ENCODE results near the gene FKBP2. TPM values are rescaled to one million over a fixed set of nuclear protein-coding genes. Genes with fewer than 3 reads are reported as not detected.
A peak's percentile ranks its signal among the peaks of the same experiment; 100 is the strongest.

FKBP2 gene
- polyA plus RNA-seq (2011; rRNA removed) (65.6 and 76.2 TPM in 2 replicates), polyA minus RNA-seq (2011; rRNA and poly(A)+ RNA removed) (30.6 and 45.1 TPM in 2 replicates)

DNA sequence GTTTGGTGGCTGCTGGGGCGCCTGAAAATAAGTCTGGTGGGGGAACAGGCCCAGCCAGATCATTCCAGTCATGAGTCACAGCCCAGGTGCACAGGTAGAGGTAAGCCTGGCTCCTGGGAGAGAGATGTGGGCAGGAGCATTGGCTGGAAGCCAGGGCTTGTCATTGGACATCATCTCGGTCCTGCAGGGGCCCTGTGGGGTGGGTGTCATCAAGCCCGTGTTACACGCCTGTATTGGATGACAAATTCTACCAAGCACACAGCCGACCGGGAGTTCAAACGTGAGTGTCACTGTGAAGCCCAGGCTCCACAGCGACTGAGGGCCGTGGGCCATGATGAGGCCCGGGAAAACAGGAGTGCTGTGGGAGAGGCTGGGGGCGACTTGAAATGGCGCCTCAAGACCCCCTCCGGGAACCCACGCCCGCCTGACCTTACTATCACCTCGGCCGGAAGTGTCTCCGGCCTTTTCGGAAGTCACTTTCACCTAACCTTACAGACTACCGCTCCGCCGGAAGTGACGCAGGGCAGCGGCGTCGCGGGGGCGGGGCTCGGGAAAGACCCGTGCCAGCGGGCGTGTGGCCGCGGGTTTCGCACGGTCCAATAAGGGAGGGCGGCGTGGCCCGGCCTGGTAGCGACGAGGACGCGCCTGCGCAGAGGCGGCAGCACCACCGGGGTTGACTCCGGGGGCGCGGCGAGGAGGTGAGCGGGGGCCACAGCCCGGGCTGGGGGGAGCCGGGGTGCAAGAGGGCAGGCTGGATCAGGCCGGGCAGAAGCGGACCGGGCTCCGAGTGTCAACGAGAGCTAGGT lies at the start of gene FKBP2:
FKBP2 (plus strand) TSS at position 661 of the 806 bp plus-strand sequence. CDS start 1,293 bp downstream, outside the sequence.
- Histone ChIP-seq H3K4me3 (ENCODE audit: low read depth, low read length) (peak within 1 kb of the TSS; percentile 93), H3K36me3 (ENCODE audit: control insufficient read depth, insufficient read depth, low read length) (peaks cover 16% of the 10 kb centered on the region), H3K27me3 (ENCODE audit: control insufficient read depth, insufficient read depth, low read length) (no peaks in the 10 kb centered on the region)
- DNase-seq (ENCODE audit: low read depth), result peak; percentile 78
- TF ChIP-seq, protein P1, sequence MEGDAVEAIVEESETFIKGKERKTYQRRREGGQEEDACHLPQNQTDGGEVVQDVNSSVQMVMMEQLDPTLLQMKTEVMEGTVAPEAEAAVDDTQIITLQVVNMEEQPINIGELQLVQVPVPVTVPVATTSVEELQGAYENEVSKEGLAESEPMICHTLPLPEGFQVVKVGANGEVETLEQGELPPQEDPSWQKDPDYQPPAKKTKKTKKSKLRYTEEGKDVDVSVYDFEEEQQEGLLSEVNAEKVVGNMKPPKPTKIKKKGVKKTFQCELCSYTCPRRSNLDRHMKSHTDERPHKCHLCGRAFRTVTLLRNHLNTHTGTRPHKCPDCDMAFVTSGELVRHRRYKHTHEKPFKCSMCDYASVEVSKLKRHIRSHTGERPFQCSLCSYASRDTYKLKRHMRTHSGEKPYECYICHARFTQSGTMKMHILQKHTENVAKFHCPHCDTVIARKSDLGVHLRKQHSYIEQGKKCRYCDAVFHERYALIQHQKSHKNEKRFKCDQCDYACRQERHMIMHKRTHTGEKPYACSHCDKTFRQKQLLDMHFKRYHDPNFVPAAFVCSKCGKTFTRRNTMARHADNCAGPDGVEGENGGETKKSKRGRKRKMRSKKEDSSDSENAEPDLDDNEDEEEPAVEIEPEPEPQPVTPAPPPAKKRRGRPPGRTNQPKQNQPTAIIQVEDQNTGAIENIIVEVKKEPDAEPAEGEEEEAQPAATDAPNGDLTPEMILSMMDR (IDR thresholded peaks at IDR 0.05; ENCODE audit: insufficient read depth, low read depth, low read length), result no peak
- ChIA-PET CTCF (interaction anchor here (0.9 to 1.6 kb wide), 4 partner anchors 11 to 36 kb away, joined by 3 to 8 read pairs (median 6); partner anchors contain the start of gene PLCB3), POLR2A (interaction anchor here (0.6 to 1.3 kb wide), 5 partner anchors 9 to 454 kb away, joined by 3 to 8 read pairs (median 3); partner anchors contain the start of genes DNAJC4, NUDT22 and PRDX5)

GRCh38 chr11:64192434-64192833 lies 48.5 kb upstream of the FKBP2 start:
- Histone ChIP-seq H3K4me3 (ENCODE audit: low read depth, low read length) (no peak overlapping the region), H3K36me3 (ENCODE audit: control insufficient read depth, insufficient read depth, low read length) (peaks cover 30% of the 10 kb centered on the region), H3K27me3 (ENCODE audit: control insufficient read depth, insufficient read depth, low read length) (no peaks in the 10 kb centered on the region)
- TF ChIP-seq, protein P1 (IDR thresholded peaks at IDR 0.05; ENCODE audit: insufficient read depth, low read depth, low read length), result no peak
- POLR2A ChIA-PET, result no interaction called here
- CTCF ChIA-PET, result interaction anchor here (1.1 to 3.2 kb wide), 3 partner anchors 11 to 112 kb away, joined by 3 to 13 read pairs (median 4); no protein-coding TSS in a partner anchor
- DNase-seq (ENCODE audit: low read depth), result no peak

DNA sequence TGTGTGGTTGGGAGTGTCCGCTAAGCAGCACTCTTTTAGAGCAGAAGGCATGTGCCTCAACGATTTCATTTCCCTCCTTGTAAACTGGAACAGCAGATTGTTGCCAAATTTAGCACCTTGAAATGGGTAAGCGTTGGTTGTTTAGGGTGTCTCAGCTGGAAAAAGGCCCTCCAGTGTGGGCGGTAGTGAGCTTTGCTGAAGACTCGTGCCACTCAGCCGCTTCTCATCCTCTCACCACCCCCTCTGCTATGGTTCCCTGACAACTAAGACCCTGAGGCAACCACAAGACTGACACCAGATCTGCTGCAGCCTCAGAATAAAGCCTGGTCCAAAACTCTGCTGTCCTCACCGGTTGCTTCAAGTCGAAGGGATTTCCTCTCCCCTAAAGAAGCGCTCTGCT lies 44.3 kb upstream of the FKBP2 start:
- no peaks in the 10 kb centered on the region for H3K27me3 ChIP-seq (ENCODE audit: control insufficient read depth, insufficient read depth, low read length)
- POLR2A ChIA-PET, result no interaction called here
- CTCF ChIA-PET, result interaction anchor here (2.0 to 2.2 kb wide), 2 partner anchors 11 to 105 kb away, joined by 6 to 11 read pairs; partner anchors contain the start of gene STIP1
- no peak overlapping the region for H3K4me3 ChIP-seq (ENCODE audit: low read depth, low read length)
- peaks cover 36% of the 10 kb centered on the region for H3K36me3 ChIP-seq (ENCODE audit: control insufficient read depth, insufficient read depth, low read length)
- TF ChIP-seq, protein P1 (IDR thresholded peaks at IDR 0.05; ENCODE audit: insufficient read depth, low read depth, low read length), result no peak
- DNase-seq (ENCODE audit: low read depth), result no peak

- TF ChIP-seq, protein P1 (IDR thresholded peaks at IDR 0.05; ENCODE audit: insufficient read depth, low read depth, low read length), result no peak
- DNase-seq (ENCODE audit: low read depth), result no peak
- ChIA-PET CTCF (no interaction called here), POLR2A (no interaction called here)
- H3K4me3 ChIP-seq (ENCODE audit: low read depth, low read length), result no peak overlapping the region
- no peaks in the 10 kb centered on the region for H3K27me3 ChIP-seq (ENCODE audit: control insufficient read depth, insufficient read depth, low read length)
- H3K36me3 ChIP-seq (ENCODE audit: control insufficient read depth, insufficient read depth, low read length), result peaks cover 36% of the 10 kb centered on the region
These were observed 42.4 kb upstream of the FKBP2 start for GRCh38 chr11:64198511-64198910.

GRCh38 chr11:64201543-64201942 lies 39.4 kb upstream of the FKBP2 start:
- ChIA-PET CTCF (interaction anchor here (16.6 kb wide), 1 partner anchor 101 kb away, joined by 229 read pairs; the partner anchor contains the start of genes CATSPERZ and ESRRA), POLR2A (no interaction called here)
- Histone ChIP-seq H3K27me3 (ENCODE audit: control insufficient read depth, insufficient read depth, low read length) (no peaks in the 10 kb centered on the region), H3K4me3 (ENCODE audit: low read depth, low read length) (no peak overlapping the region), H3K36me3 (ENCODE audit: control insufficient read depth, insufficient read depth, low read length) (peaks cover 36% of the 10 kb centered on the region)
- no peak for DNase-seq (ENCODE audit: low read depth)
- TF ChIP-seq, protein P1 (IDR thresholded peaks at IDR 0.05; ENCODE audit: insufficient read depth, low read depth, low read length), result no peak

Data from BJ (cell line).